PC-3 (cell line): ENCODE data around the gene VTN. TPM values are rescaled to one million over a fixed set of nuclear protein-coding genes. Genes with fewer than 3 reads are reported as not detected.

ENCODE experiments used
- ATAC-seq: fragments of 200-7000 bp; cut with Tn5 transposase; 2 replicates; pipeline ENCODE4 v1.9.1; 2020; ENCODE audit warnings: mild to moderate bottlenecking, moderate library complexity
- BruUV-seq: library from RNA; stranded (reverse); fragments of 400-500 nt; replicated peaks from 2 replicates; lab custom pipeline; 2021; lab: Mats Ljungman, UMichigan
- CTCF ChIA-PET: fragments of 300-600 bp; sonication (Branson Sonifier 250); formaldehyde crosslinking; loops from one replicate; lab custom pipeline; 2022; ENCODE audit warnings: antibody characterized with exemption; lab: Charles Lee
- POLR2A ChIA-PET: fragments of 300-600 bp; sonication (Branson Sonifier 250); formaldehyde crosslinking; loops from one replicate; lab custom pipeline; 2022; ENCODE audit warnings: antibody characterized with exemption; ENCODE audit not compliant: unreplicated experiment; lab: Charles Lee
- DNase-seq: peaks from one replicate; pipeline ENCODE4 v3.0.0-alpha.2; 2015
- H2AFZ ChIP-seq: fragments of 300-600 bp; sonication (generic); 2 replicates; pipeline ENCODE4 v1.6.0; 2016; ENCODE audit warnings: antibody characterized with exemption, low read length
- H3F3A ChIP-seq: fragments of 300-600 bp; sonication (generic); one replicate; pipeline ENCODE4 v1.6.0; 2017; ENCODE audit warnings: antibody characterized with exemption, low read length, control low read depth, mild to moderate bottlenecking; ENCODE audit not compliant: unreplicated experiment
- H3K27ac ChIP-seq: fragments of 300-600 bp; sonication (generic); 2 replicates; pipeline ENCODE4 v1.5.1; 2016; ENCODE audit warnings: mild to moderate bottlenecking, low read length
- H3K27me3 ChIP-seq: fragments of 300-600 bp; sonication (generic); 2 replicates; pipeline ENCODE4 v1.6.1; 2016; ENCODE audit warnings: low read length, mixed read lengths
- H3K36me3 ChIP-seq: fragments of 300-600 bp; sonication (generic); 2 replicates; pipeline ENCODE4 v1.6.1; 2016; ENCODE audit warnings: low read depth, mixed run types, low read length, mixed read lengths
- H3K4me1 ChIP-seq: fragments of 300-600 bp; sonication (generic); 2 replicates; pipeline ENCODE4 v1.5.1; 2016; ENCODE audit warnings: low read length; ENCODE audit not compliant: insufficient read depth
- H3K4me2 ChIP-seq: fragments of 300-600 bp; sonication (generic); 2 replicates; pipeline ENCODE4 v1.6.0; 2016; ENCODE audit warnings: low read length
- H3K4me3 ChIP-seq: fragments of 300-600 bp; sonication (generic); 2 replicates; pipeline ENCODE4 v1.5.1; 2016; ENCODE audit warnings: mild to moderate bottlenecking, low read length, mixed read lengths
- H3K79me2 ChIP-seq: fragments of 300-600 bp; sonication (generic); 2 replicates; pipeline ENCODE4 v1.6.1; 2017; ENCODE audit warnings: low read length, mixed read lengths
- H3K9ac ChIP-seq: fragments of 300-600 bp; sonication (generic); 2 replicates; pipeline ENCODE4 v1.6.0; 2016; ENCODE audit warnings: mild to moderate bottlenecking, low read length
- H3K9me2 ChIP-seq: fragments of 300-600 bp; sonication (generic); replicated peaks from 2 replicates; pipeline ENCODE4 v1.6.1; 2016; ENCODE audit warnings: mixed run types, low read length, mixed read lengths
- H3K9me3 ChIP-seq: fragments of 300-600 bp; sonication (generic); 2 replicates; pipeline ENCODE4 v1.6.1; 2016; ENCODE audit warnings: low read length, mixed read lengths
- H4K20me1 ChIP-seq: fragments of 300-600 bp; sonication (generic); 2 replicates; pipeline ENCODE4 v1.6.1; 2016; ENCODE audit warnings: low read length, mixed read lengths
- CTCF ChIP-seq: fragments of 300-600 bp; sonication (generic); conservative IDR thresholded peaks from 2 replicates; pipeline ENCODE4 v1.5.1; 2017; ENCODE audit warnings: antibody characterized with exemption, low read depth, mild to moderate bottlenecking, low read length
- EZH2 ChIP-seq: fragments of 300-600 bp; sonication (generic); IDR thresholded peaks from one replicate; pipeline ENCODE4 v1.6.1; 2017; ENCODE audit warnings: antibody characterized with exemption, mild to moderate bottlenecking, low read length; ENCODE audit not compliant: unreplicated experiment
- EZH2phosphoT487 ChIP-seq: fragments of 300-600 bp; sonication (generic); IDR thresholded peaks from 2 replicates; pipeline ENCODE4 v1.6.1; 2018; ENCODE audit warnings: mild to moderate bottlenecking, antibody characterized with exemption, low read length, borderline replicate concordance
- intact Hi-C: fragments of 100-400 bp; cut with micrococcal nuclease; formaldehyde crosslinking; loops from 2 replicates; pipeline ENCODE4 v1.9.0; 2023
- total RNA-seq: library from RNA; depleted of rRNA; stranded (reverse); fragments of >200 nt; gene quantifications from 2 replicates; pipeline ENCODE4 v1.2.3, GENCODE V29; 2014

Gene VTN
- total RNA-seq, 1 experiment from 2014 or later, result not detected

DNA sequence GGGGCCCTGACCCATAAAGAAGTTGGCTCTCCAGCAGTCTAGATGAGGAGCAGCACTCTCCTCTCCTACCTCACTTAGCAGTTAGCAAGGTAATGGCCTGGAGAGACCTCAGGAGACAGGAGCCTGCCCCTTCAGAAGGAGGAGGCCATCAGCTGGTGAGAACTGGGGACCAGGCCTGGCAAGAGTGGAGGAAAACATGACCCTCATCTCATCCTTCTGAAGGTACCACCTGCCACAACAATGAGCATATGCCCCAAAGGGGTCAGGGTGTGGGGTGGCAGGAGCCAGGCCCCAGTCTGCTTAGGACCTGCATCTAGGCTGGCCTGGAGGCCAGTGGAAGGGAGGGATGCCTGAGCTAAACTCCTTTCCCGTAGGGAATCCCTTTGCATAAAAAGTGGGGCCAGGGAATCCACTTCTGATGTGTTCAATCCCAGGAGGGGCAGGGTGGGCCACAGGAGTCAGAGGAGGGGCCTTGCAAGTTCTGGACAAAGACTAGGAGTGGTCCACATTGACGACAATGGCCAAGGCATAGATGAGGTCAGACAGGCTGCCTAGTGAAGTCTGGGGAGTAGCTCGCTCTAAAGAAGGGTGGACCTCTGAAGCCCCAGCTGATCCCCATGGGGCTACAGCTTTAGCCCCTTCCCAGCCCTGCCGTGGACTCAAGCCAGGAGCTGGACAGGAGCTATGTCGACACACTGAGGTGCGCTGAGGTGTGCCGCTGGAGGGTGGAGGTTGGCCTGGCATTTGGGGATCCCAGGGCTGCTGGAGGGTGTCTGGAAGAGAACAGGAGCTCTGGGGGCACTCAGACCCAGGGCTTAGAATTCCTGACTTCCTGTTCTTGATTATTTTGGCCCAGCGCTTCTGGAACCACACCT, 6.1 kb downstream of the VTN start:
- CTCF ChIA-PET, result no interaction called here
- H3K27ac ChIP-seq, result no peak overlapping the region
- TF ChIP-seq EZH2 (no peak), EZH2phosphoT487 (no peak), CTCF (no peak)
- POLR2A ChIA-PET, result no interaction called here
- no peaks in the 10 kb centered on the region for H3K79me2 ChIP-seq
- peaks cover 11% of the 10 kb centered on the region; the same call in 1 of the 2 replicates for H3K36me3 ChIP-seq
- no peaks in the 10 kb centered on the region for H3K27me3 ChIP-seq
- H3K4me1 ChIP-seq, result no peaks in the 10 kb centered on the region
- no peak overlapping the region for H3K9ac ChIP-seq
- no peaks in the 10 kb centered on the region for H3F3A ChIP-seq
- no peak for DNase-seq
- intact Hi-C loops, result no loop called here
- H3K4me3 ChIP-seq, result no peak overlapping the region
- no TSS peak for BruUV-seq
- H3K4me2 ChIP-seq, result no peak overlapping the region
- H4K20me1 ChIP-seq, result no peaks in the 10 kb centered on the region
- H2AFZ ChIP-seq, result no peak overlapping the region
- ATAC-seq, result no peak
- no peaks in the 10 kb centered on the region for H3K9me2 ChIP-seq
- H3K9me3 ChIP-seq, result no peaks in the 10 kb centered on the region

DNA sequence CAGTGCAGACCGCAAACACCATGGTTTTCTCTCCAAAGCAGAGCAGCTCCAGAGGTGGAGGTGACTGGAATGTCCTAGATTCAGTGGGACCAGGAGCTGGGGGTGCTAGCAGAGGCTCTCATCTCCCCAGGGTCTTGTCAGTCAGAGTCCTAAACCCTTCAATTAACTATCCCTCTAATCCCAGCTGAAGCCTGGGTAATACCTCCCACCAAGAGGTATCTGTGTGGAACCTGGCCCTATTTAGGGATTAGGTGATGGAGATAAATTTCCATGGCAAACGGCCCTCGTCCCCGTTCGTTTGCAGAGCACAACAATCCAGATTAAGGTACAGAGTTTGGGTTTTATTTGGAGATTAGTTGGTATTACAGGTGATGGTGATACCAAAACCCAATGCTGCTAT, 6.9 kb downstream of the VTN start:
- no peak overlapping the region for H3K9ac ChIP-seq
- ChIA-PET POLR2A (no interaction called here), CTCF (no interaction called here)
- no peaks in the 10 kb centered on the region for H4K20me1 ChIP-seq
- BruUV-seq, result no TSS peak
- no peaks in the 10 kb centered on the region for H3F3A ChIP-seq
- no peak overlapping the region for H3K27ac ChIP-seq
- ATAC-seq, result no peak
- H3K4me1 ChIP-seq, result peaks cover 4% of the 10 kb centered on the region; the same call in 1 of the 2 replicates
- H3K36me3 ChIP-seq, result peaks cover 11% of the 10 kb centered on the region; the same call in 1 of the 2 replicates
- H3K27me3 ChIP-seq, result no peaks in the 10 kb centered on the region
- intact Hi-C loops, result no loop called here
- DNase-seq, result no peak
- no peak overlapping the region for H3K4me2 ChIP-seq
- no peak overlapping the region for H3K4me3 ChIP-seq
- no peaks in the 10 kb centered on the region for H3K9me2 ChIP-seq
- H3K79me2 ChIP-seq, result peaks cover 7% of the 10 kb centered on the region
- no peak overlapping the region for H2AFZ ChIP-seq
- TF ChIP-seq CTCF, result no peak
- no peak for TF ChIP-seq EZH2phosphoT487
- TF ChIP-seq EZH2, result no peak
- H3K9me3 ChIP-seq, result no peaks in the 10 kb centered on the region

- ChIA-PET POLR2A (interaction anchor here (1.1 to 1.2 kb wide), 2 partner anchors 22 to 27 kb away, joined by 3 to 12 read pairs; partner anchors contain the start of gene TNFAIP1), CTCF (interaction anchor here (1.2 kb wide), 1 partner anchor 22 kb away, joined by 6 read pairs; the partner anchor contains the start of gene TNFAIP1)
- Histone ChIP-seq H4K20me1 (no peaks in the 10 kb centered on the region), H3F3A (no peaks in the 10 kb centered on the region), H3K27ac (peak overlapping the region; percentile 29; the same call in 1 of the 2 replicates), H3K27me3 (no peaks in the 10 kb centered on the region), H3K4me2 (peak overlapping the region; percentile 88), H3K79me2 (peaks cover 31% of the 10 kb centered on the region), H3K9me2 (no peaks in the 10 kb centered on the region), H2AFZ (peak overlapping the region; percentile 79), H3K4me3 (peak overlapping the region; percentile 89), H3K36me3 (peaks cover 26% of the 10 kb centered on the region), H3K9me3 (no peaks in the 10 kb centered on the region), H3K4me1 (peaks cover 10% of the 10 kb centered on the region; the same call in 1 of the 2 replicates), H3K9ac (peak overlapping the region; percentile 99)
- BruUV-seq, result TSS peak; percentile 66
- intact Hi-C loops, result loop anchor here (1.0 kb wide), 2 partner anchors 11 to 23 kb away; partner anchors contain the start of genes IFT20 and TNFAIP1
- DNase-seq (no peak), ATAC-seq (no peak)
- TF ChIP-seq CTCF (no peak), EZH2phosphoT487 (no peak), EZH2 (no peak)
Observed at GRCh38 chr17:28357901-28358197, 12.3 kb downstream of the VTN start.
